NB4 (cell line): ENCODE data around the gene APOBR.

Experiments used
- DNase-seq: peaks from one replicate; pipeline ENCODE4 v3.0.0; 2010; ENCODE audit warnings: low read depth
- H3K4me3 ChIP-seq: one replicate; pipeline ENCODE4 v1.5.1; 2011; ENCODE audit warnings: mild to moderate bottlenecking, low read depth, low read length, moderate library complexity
- MYC ChIP-seq: IDR thresholded peaks from 2 replicates; pipeline ENCODE4 v1.6.1; 2011; ENCODE audit warnings: low read depth, low read length
- POLR2A ChIP-seq: IDR thresholded peaks from 2 replicates; pipeline ENCODE4 v1.6.1; 2011; ENCODE audit warnings: mild to moderate bottlenecking; ENCODE audit not compliant: insufficient read length; ENCODE audit errors: extremely low read depth
- TF ChIP-seq, protein P1 (sequence below): IDR thresholded peaks from 2 replicates; pipeline ENCODE4 v1.6.1; 2011; ENCODE audit warnings: low read depth, low read length
- TF ChIP-seq, protein P2 (sequence below): IDR thresholded peaks from one replicate; pipeline ENCODE4 v1.5.1; 2012; ENCODE audit warnings: low read depth, low read length

APOBR gene

GRCh38 chr16:28546626-28547025 is 52.2 kb downstream of the APOBR start:
- no peak for TF ChIP-seq POLR2A
- TF ChIP-seq, protein P1, sequence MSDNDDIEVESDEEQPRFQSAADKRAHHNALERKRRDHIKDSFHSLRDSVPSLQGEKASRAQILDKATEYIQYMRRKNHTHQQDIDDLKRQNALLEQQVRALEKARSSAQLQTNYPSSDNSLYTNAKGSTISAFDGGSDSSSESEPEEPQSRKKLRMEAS = no peak
- no peak for TF ChIP-seq MYC
- DNase-seq = no peak
- H3K4me3 ChIP-seq = no peak overlapping the region

DNA sequence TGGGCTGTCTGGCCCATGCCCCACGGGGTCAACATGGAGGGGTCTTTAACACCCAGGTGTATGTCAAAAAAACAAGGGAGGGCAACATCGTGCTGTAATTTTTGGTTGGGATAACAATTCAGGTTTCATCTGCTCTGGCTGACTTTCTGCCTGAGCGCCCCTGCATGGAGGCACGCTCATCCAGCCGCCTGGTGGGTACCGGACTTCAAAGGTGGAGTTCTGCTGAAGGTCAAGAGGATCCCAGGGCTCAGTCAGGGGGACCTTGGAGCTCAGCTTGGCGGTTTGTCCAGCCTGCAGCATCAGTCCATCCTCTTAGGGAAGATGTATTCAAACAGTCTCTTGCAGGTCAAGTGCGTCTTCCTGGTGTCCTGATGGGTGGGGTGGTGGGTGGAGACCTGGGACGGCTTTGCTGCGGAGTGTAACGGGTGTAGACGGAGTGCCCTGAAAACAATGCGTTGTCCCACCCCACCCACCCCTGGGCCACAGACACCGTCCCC is 53.9 kb downstream of the APOBR start:
- TF ChIP-seq MYC (no peak), POLR2A (no peak)
- TF ChIP-seq, protein P2, sequence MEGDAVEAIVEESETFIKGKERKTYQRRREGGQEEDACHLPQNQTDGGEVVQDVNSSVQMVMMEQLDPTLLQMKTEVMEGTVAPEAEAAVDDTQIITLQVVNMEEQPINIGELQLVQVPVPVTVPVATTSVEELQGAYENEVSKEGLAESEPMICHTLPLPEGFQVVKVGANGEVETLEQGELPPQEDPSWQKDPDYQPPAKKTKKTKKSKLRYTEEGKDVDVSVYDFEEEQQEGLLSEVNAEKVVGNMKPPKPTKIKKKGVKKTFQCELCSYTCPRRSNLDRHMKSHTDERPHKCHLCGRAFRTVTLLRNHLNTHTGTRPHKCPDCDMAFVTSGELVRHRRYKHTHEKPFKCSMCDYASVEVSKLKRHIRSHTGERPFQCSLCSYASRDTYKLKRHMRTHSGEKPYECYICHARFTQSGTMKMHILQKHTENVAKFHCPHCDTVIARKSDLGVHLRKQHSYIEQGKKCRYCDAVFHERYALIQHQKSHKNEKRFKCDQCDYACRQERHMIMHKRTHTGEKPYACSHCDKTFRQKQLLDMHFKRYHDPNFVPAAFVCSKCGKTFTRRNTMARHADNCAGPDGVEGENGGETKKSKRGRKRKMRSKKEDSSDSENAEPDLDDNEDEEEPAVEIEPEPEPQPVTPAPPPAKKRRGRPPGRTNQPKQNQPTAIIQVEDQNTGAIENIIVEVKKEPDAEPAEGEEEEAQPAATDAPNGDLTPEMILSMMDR = no peak
- TF ChIP-seq, protein P1 = no peak
- H3K4me3 ChIP-seq = no peak overlapping the region
- no peak for DNase-seq
